Fibroblast of villous mesenchyme (primary cell): Measurements from ENCODE around the gene ABHD16B. TPM values are rescaled to one million over a fixed set of nuclear protein-coding genes. Genes with fewer than 3 reads are reported as not detected.
"Not testable (repeated sequence)": the region's sequence is repeated elsewhere in the genome, so short reads cannot be mapped to it uniquely, and the experiment has no call there.

Source experiments
- DNase-seq: peaks from one replicate; pipeline ENCODE4 v3.0.0-alpha.2; 2010; ENCODE audit warnings: low read depth
- H3K4me3 ChIP-seq: 2 replicates; pipeline ENCODE4 v1.5.1; 2011; ENCODE audit warnings: low read depth, mild to moderate bottlenecking, low read length
- CTCF ChIP-seq: IDR thresholded peaks from 2 replicates; pipeline ENCODE4 v1.5.1; 2012; ENCODE audit warnings: low read depth, mild to moderate bottlenecking, low read length; ENCODE audit not compliant: insufficient read depth
- total RNA-seq: library from RNA; depleted of rRNA; stranded (reverse); fragments of >200 nt; gene quantifications from 2 replicates; pipeline ENCODE4 v1.2.3, GENCODE V29; 2012

The ABHD16B gene
- total RNA-seq, 1 donor = not detected

GRCh38 chr20:63863021-63863797 is 1.9 kb downstream of the ABHD16B start:
- no peak for TF ChIP-seq CTCF
- no peak for DNase-seq
- peak overlapping the region; percentile 70 for H3K4me3 ChIP-seq

- TF ChIP-seq CTCF = peak; percentile 68
- DNase-seq = peak; percentile 84
- peak overlapping the region; percentile 70 for H3K4me3 ChIP-seq
Measured at GRCh38 chr20:63863798-63864544, 2.7 kb downstream of the ABHD16B start.

- no peak for TF ChIP-seq CTCF
- DNase-seq = no peak
- H3K4me3 ChIP-seq = peak overlapping the region; percentile 70
Measured at GRCh38 chr20:63864545-63864977, 3.3 kb downstream of the ABHD16B start.

DNA sequence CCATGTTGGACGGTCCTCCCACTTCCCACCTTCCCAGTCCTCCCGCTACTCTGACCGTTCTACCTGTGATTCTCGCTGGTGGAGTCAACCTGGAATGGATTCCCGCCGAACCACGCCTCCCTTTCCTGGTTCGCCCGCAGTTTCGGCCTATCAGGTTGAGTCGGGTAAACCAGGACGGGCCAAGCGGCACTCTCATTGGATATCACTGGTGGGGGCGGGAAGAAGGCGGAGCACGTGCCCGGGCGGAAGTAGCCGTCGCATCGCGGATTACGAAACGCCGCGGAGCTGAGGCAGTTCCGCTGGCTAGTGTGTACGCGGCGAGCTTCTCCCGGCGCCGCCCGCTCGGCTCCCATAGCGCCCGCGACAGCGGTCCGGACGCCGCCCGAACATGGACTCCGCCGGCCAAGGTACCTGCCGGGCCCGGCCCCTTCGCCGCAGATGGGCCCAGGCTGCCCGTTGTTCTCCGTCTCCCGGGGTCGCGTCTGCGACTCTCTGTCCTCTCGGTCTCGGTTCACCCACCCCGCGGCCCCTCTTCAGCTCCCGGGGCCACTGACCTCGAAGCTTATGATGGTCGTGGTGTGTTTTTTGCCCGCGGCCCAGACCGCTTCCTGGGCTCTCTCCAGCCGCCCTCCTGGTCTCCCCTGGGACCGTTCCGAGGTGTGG is 3.8 kb downstream of the ABHD16B start, which contains the start of gene TPD52L2:
TSS of gene TPD52L2 (plus strand) at position 293 of the 663 bp plus-strand sequence. CDS start at position 389, 96 bp downstream.
- TF ChIP-seq CTCF = no peak
- H3K4me3 ChIP-seq = peak within 1 kb of the TSS; percentile 70
- DNase-seq = peak; percentile 99

DNA sequence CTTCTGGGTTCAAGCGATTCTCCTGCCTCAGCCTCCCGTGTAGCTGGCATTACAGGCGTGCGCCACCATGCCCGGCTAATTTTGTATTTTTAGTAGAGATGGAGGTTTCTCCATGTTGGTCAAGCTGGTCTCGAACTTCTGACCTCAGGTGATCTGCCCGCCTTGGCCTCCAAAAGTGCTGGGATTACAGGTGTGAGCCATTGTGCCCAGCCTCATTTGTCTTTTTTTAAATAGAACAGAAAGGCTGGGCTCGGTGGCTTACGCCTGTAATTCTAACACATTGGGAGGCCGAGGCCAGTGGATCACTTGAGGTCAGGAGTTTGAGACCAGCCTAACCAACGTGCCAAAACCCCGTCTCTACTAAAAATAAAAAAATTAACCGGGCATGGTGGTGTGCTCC is 5.7 kb downstream of the ABHD16B start:
- H3K4me3 ChIP-seq, DNase-seq: not testable (repeated sequence)

GRCh38 chr20:63868264-63868663 is 7.0 kb downstream of the ABHD16B start:
- no peak overlapping the region for H3K4me3 ChIP-seq
- no peak for DNase-seq
- no peak for TF ChIP-seq CTCF
